Loucy (cell line): Measurements from ENCODE around the gene PPP1R26.
"Not testable (repeated sequence)": the region's sequence is repeated elsewhere in the genome, so short reads cannot be mapped to it uniquely, and the experiment has no call there.

ENCODE experiments used
- H2AFZ ChIP-seq: fragments of 200-600 bp; sonication (generic); 2 replicates; pipeline ENCODE4 v1.6.0; 2016; ENCODE audit warnings: antibody characterized with exemption, mild to moderate bottlenecking, low read length, moderate library complexity
- H3F3A ChIP-seq: fragments of 200-600 bp; 2 replicates; pipeline ENCODE4 v1.6.0; 2016; ENCODE audit warnings: antibody characterized with exemption, low read depth, mild to moderate bottlenecking
- H3K27me3 ChIP-seq: fragments of 200-600 bp; sonication (generic); 2 replicates; pipeline ENCODE4 v1.6.1; 2014; ENCODE audit warnings: low read length, mild to moderate bottlenecking; ENCODE audit not compliant: insufficient read depth, poor library complexity, severe bottlenecking
- H3K36me3 ChIP-seq: fragments of 200-600 bp; sonication (generic); 2 replicates; pipeline ENCODE4 v1.6.1; 2016; ENCODE audit warnings: low read length; ENCODE audit not compliant: insufficient read depth
- H3K4me1 ChIP-seq: fragments of 200-600 bp; sonication (generic); 2 replicates; pipeline ENCODE4 v1.5.1; 2014; ENCODE audit warnings: low read length, mild to moderate bottlenecking; ENCODE audit not compliant: insufficient read depth, poor library complexity, severe bottlenecking
- H3K4me2 ChIP-seq: fragments of 200-600 bp; sonication (generic); 2 replicates; pipeline ENCODE4 v1.6.0; 2014; ENCODE audit warnings: antibody characterized with exemption, low read length, low read depth, mild to moderate bottlenecking; ENCODE audit not compliant: poor library complexity, severe bottlenecking
- H3K4me3 ChIP-seq: fragments of 200-600 bp; sonication (generic); 2 replicates; pipeline ENCODE4 v1.5.1; 2014; ENCODE audit warnings: low read length, mild to moderate bottlenecking, mixed read lengths; ENCODE audit not compliant: poor library complexity, severe bottlenecking
- H3K79me2 ChIP-seq: fragments of 200-600 bp; sonication (generic); 2 replicates; pipeline ENCODE4 v1.6.1; 2014; ENCODE audit warnings: low read length; ENCODE audit not compliant: insufficient read depth
- H3K9ac ChIP-seq: fragments of 200-600 bp; sonication (generic); 2 replicates; pipeline ENCODE4 v1.6.0; 2014; ENCODE audit warnings: mild to moderate bottlenecking, low read depth, low read length, moderate library complexity; ENCODE audit not compliant: poor library complexity, severe bottlenecking
- H3K9me2 ChIP-seq: fragments of 200-600 bp; sonication (generic); replicated peaks from 2 replicates; pipeline ENCODE4 v1.6.1; 2016; ENCODE audit warnings: low read depth, low read length, mixed read lengths
- H3K9me3 ChIP-seq: fragments of 200-600 bp; sonication (generic); 2 replicates; pipeline ENCODE4 v1.6.1; 2014; ENCODE audit warnings: mild to moderate bottlenecking, antibody characterized with exemption, low read length, low read depth; ENCODE audit not compliant: insufficient read depth
- H4K20me1 ChIP-seq: fragments of 200-600 bp; sonication (generic); 2 replicates; pipeline ENCODE4 v1.6.0; 2014; ENCODE audit warnings: antibody characterized with exemption, low read length, mild to moderate bottlenecking; ENCODE audit not compliant: insufficient read depth, poor library complexity, severe bottlenecking
- EZH2phosphoT487 ChIP-seq: fragments of 200-600 bp; IDR thresholded peaks from 2 replicates; pipeline ENCODE4 v1.6.1; 2018; ENCODE audit warnings: antibody characterized with exemption, mild to moderate bottlenecking, moderate library complexity, borderline replicate concordance
- TF ChIP-seq, protein P1 (sequence below): fragments of 200-600 bp; sonication (generic); conservative IDR thresholded peaks from 2 replicates; pipeline ENCODE4 v1.5.1; 2014; ENCODE audit warnings: mild to moderate bottlenecking, antibody characterized with exemption, low read length

PPP1R26 gene

GRCh38 chr9:135512904-135513303 is 33.3 kb downstream of the PPP1R26 start:
- Histone ChIP-seq H3K36me3 (no peaks in the 10 kb centered on the region), H4K20me1 (no peaks in the 10 kb centered on the region), H3K4me1 (no peaks in the 10 kb centered on the region), H2AFZ (no peak overlapping the region), H3K4me3 (no peak overlapping the region), H3F3A (no peaks in the 10 kb centered on the region), H3K4me2 (no peak overlapping the region), H3K9me3 (no peaks in the 10 kb centered on the region), H3K9ac (no peak overlapping the region), H3K27me3 (no peaks in the 10 kb centered on the region), H3K79me2 (no peaks in the 10 kb centered on the region), H3K9me2 (no peaks in the 10 kb centered on the region)
- TF ChIP-seq EZH2phosphoT487: no peak
- TF ChIP-seq, protein P1, sequence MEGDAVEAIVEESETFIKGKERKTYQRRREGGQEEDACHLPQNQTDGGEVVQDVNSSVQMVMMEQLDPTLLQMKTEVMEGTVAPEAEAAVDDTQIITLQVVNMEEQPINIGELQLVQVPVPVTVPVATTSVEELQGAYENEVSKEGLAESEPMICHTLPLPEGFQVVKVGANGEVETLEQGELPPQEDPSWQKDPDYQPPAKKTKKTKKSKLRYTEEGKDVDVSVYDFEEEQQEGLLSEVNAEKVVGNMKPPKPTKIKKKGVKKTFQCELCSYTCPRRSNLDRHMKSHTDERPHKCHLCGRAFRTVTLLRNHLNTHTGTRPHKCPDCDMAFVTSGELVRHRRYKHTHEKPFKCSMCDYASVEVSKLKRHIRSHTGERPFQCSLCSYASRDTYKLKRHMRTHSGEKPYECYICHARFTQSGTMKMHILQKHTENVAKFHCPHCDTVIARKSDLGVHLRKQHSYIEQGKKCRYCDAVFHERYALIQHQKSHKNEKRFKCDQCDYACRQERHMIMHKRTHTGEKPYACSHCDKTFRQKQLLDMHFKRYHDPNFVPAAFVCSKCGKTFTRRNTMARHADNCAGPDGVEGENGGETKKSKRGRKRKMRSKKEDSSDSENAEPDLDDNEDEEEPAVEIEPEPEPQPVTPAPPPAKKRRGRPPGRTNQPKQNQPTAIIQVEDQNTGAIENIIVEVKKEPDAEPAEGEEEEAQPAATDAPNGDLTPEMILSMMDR: no peak

DNA sequence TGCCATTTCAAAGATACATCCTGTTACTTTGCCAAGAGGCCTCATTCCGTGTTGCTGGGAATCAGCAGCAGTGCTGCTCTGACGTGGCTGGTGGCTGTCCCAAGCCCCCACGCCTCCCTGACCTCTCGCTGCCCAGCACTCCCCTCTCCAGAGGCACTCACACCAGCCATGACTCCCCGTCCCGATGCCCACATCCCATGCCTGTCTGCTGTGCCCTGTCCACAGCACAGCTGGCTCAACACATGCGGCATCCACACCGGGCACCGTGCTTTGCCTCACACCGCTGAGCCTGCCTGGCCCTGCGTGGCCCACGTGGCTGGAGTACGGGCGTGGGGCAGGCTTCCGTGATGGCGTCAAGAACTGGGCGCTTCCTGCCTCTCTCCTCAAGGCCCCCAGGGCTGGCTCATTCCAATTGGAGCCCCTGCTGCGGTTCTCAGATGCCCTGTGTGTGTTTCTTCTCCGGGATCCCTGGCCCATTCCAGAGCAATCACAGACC is 33.8 kb downstream of the PPP1R26 start:
- no peaks in the 10 kb centered on the region for H3K4me1 ChIP-seq
- no peak overlapping the region for H3K4me2 ChIP-seq
- H4K20me1 ChIP-seq: no peaks in the 10 kb centered on the region
- TF ChIP-seq, protein P1: no peak
- no peak for TF ChIP-seq EZH2phosphoT487
- H3K27me3 ChIP-seq: no peaks in the 10 kb centered on the region
- no peaks in the 10 kb centered on the region for H3K9me3 ChIP-seq
- H3K4me3 ChIP-seq: no peak overlapping the region
- no peaks in the 10 kb centered on the region for H3K79me2 ChIP-seq
- H3K9me2 ChIP-seq: no peaks in the 10 kb centered on the region
- H3K36me3 ChIP-seq: no peaks in the 10 kb centered on the region
- no peak overlapping the region for H3K9ac ChIP-seq
- no peaks in the 10 kb centered on the region for H3F3A ChIP-seq
- H2AFZ ChIP-seq: no peak overlapping the region

DNA sequence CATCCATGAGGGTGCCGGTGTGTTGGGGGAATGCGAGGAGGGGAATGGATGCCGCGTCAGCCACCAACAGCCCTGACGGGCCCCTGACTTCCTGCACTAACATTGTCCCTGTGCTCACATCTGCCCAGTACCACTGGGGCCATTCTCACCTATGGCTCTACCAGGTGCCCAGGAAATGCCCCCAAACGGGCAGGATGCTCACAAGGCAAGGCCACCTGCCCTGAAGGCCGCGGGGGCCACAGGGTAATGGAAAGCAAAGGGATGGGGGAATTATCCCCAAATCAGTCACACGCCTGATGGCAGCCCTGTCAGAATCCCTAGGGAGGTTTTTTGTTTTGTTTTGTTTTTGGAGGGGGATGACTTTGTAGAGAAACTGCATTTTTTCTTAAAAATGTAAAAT is 34.3 kb downstream of the PPP1R26 start:
- H3K9ac ChIP-seq, H4K20me1 ChIP-seq, H3K9me3 ChIP-seq, H3K36me3 ChIP-seq, H3K27me3 ChIP-seq, H3K4me1 ChIP-seq, H3K79me2 ChIP-seq, H3K4me3 ChIP-seq, H3K9me2 ChIP-seq, H2AFZ ChIP-seq, H3K4me2 ChIP-seq, H3F3A ChIP-seq: not testable (repeated sequence)

GRCh38 chr9:135514342-135515082 is 34.9 kb downstream of the PPP1R26 start:
- Histone ChIP-seq H3K9me2 (no peaks in the 10 kb centered on the region), H3K27me3 (no peaks in the 10 kb centered on the region), H3K79me2 (no peaks in the 10 kb centered on the region), H3F3A (no peaks in the 10 kb centered on the region), H2AFZ (no peak overlapping the region), H3K4me1 (no peaks in the 10 kb centered on the region), H3K9me3 (no peaks in the 10 kb centered on the region), H3K36me3 (no peaks in the 10 kb centered on the region), H3K4me3 (no peak overlapping the region), H3K4me2 (no peak overlapping the region), H4K20me1 (no peaks in the 10 kb centered on the region), H3K9ac (no peak overlapping the region)
- TF ChIP-seq, protein P1: no peak
- no peak for TF ChIP-seq EZH2phosphoT487
